ENCODE results near the gene HOXC4. TPM values are rescaled to one million over a fixed set of nuclear protein-coding genes. Genes with fewer than 3 reads are reported as not detected.

HOXC4 gene
- total RNA-seq (under 1 TPM in 3 of 10 donors, not detected in 7; 0.21 to 0.22 (median 0.21) TPM), polyA plus RNA-seq (under 1 TPM in 1 of 2 donors, not detected in 1; 0.03 TPM)
- long read RNA-seq, donor 1, result 0 reads
- long read RNA-seq, donor 2, result 0 reads
- long read RNA-seq, donor 3, result 0 reads

GRCh38 chr12:54053751-54054741 lies at the start of gene HOXC4:
HOXC4 (plus strand) TSS chr12:54053835; CDS start chr12:54053923, 88 bp downstream.
- H3K9me3 ChIP-seq, result no peaks in the 10 kb centered on the region
- whole genome bisulfite sequencing, 2 donors, result 3% methylated on average over 52 of the region's 52 CpGs
- peaks cover 0 to 16% (median 4%) of the 10 kb centered on the region in 9 donors for H3K4me1 ChIP-seq
- intact Hi-C loops (cut with DNase I), result no loop called here
- no peak for TF ChIP-seq CTCF (IDR thresholded peaks at IDR 0.05)
- ATAC-seq, result peak in 4 of 8 donors; percentile 47 to 67 (median 53)
- no peak for DNase-seq
- H3K27me3 ChIP-seq, result peaks cover 13 to 98% (median 96%) of the 10 kb centered on the region in 7 donors
- H3K36me3 ChIP-seq, result no peaks in the 10 kb centered on the region
- H3K4me3 ChIP-seq, result peak within 1 kb of the TSS; percentile 14 to 52 (median 39)
- H3K27ac ChIP-seq, result peak within 1 kb of the TSS in 1 of 10 donors; percentile 61

- Histone ChIP-seq H3K27ac (no peak overlapping the region), H3K4me3 (no peak overlapping the region), H3K27me3 (peaks cover 37 to 98% (median 97%) of the 10 kb centered on the region in 7 donors), H3K4me1 (peaks cover 8 to 31% (median 25%) of the 10 kb centered on the region in 9 donors), H3K9me3 (no peaks in the 10 kb centered on the region), H3K36me3 (peaks cover 0 to 5% (median 0%) of the 10 kb centered on the region in 9 donors)
- ATAC-seq (no peak), DNase-seq (no peak)
- WGBS, 2 donors, result 17 to 26% methylated on average over 20 of the region's 20 CpGs
- no peak for TF ChIP-seq CTCF (IDR thresholded peaks at IDR 0.05)
- intact Hi-C loops (cut with DNase I), result loop anchor here in 2 of 10 donors (2.0 to 10.0 kb wide), 2 partner anchors 203 to 371 kb away; no protein-coding TSS in a partner anchor
Observed at GRCh38 chr12:54004063-54004840, 49.4 kb upstream of the HOXC4 start.

GRCh38 chr12:54004841-54005530 lies 48.6 kb upstream of the HOXC4 start:
- no peak overlapping the region for H3K4me3 ChIP-seq
- no peak for ATAC-seq
- no peak for DNase-seq
- intact Hi-C loops (cut with DNase I), result loop anchor here in 5 of 10 donors (2.0 to 10.0 kb wide), 4 partner anchors 197 to 370 kb away; no protein-coding TSS in a partner anchor
- H3K36me3 ChIP-seq, result peaks cover 0 to 5% (median 0%) of the 10 kb centered on the region in 9 donors
- H3K27me3 ChIP-seq, result peaks cover 44 to 98% (median 97%) of the 10 kb centered on the region in 7 donors
- WGBS, 2 donors, result 11 to 16% methylated on average over 31 of the region's 31 CpGs
- H3K4me1 ChIP-seq, result peaks cover 9 to 28% (median 24%) of the 10 kb centered on the region in 9 donors
- no peak overlapping the region for H3K27ac ChIP-seq
- H3K9me3 ChIP-seq, result no peaks in the 10 kb centered on the region
- no peak for TF ChIP-seq CTCF (IDR thresholded peaks at IDR 0.05)
